Ammon's horn (tissue), 1 donor: Measurements from ENCODE around the gene GGA3.
"Not testable (repeated sequence)": the region's sequence is repeated elsewhere in the genome, so short reads cannot be mapped to it uniquely, and the experiment has no call there.

Experiments
- DNase-seq: peaks from one replicate; pipeline ENCODE4 v3.0.0-alpha.2; 2016; ENCODE audit warnings: low spot score

The GGA3 gene

DNA sequence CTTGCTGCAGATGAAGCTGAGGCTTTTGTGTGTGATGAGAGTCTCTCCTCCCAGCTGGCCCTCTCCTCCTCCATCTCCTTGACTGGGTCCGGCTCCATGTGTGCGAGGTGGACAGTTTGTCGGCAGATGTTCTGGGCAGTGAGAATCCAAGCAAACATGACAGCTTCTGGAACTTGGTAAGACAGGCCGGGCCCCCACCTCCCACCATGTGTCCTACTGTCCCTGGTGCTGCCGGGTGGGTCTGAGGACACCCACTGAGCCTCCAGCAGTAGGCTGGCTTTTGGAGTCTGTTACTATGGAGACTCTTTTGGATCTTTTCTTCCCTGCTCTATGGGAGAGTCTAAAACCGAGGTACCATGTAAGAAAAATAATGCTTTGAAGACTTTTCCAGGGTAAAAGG is 43.3 kb downstream of the GGA3 start:
- DNase-seq = no peak

DNA sequence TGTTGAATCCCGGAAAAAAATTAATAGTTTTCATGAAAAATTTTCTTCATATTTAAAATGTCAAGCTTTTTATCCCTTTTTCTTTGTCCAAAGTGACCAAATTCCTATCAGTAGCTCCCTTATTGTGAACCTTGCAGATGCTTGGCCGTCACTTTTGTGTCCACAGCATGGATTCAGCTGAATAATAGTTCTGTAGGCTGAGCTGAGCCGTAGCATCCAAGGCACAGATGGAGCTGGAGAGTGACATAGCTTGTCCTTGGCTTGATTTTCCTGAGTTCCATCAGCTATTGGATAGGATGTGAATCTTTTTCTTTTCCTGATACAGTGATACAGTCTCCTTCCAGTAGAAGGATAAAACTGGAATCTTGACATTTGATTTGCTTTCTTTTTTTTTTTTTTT is 52.3 kb downstream of the GGA3 start:
- DNase-seq = peak; percentile 56

DNA sequence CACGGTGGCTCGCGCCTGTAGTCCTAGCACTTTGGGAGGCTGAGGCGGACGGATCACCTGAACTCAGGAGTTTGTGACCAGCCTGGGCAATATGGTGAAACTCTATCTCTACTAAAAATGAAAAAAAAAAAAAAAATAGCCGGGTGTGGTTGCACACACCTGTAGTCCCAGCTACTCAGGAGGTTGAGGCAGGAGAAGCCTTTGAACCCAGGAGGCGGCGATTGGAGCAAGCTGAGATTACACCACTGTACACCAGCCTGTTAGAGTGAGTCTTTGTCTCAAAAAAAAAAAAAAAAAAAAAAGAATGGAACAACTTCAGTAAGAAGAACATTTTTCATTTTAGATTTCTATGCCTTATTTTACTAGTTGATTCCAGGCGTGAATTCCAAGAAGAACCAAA is 53.2 kb downstream of the GGA3 start:
- no peak for DNase-seq

DNA sequence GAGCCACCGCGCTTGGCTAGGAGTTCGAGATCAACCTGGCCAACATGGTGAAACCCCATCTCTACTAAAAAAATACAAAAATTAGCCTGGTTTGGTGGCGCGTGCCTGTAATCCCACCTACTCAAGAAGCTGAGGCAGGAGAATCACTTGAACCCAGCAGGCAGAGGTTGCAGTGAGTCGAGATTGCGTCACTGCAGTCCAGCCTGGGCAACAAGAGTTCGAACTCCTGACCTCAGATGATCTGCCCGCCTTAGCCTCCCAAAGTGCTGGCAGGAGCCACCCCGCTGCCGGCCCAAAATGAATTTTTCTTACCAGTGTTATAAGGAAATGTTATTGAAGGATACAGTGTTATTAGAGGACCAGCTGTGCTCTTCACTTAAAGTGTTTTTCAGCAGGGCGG is 53.6 kb downstream of the GGA3 start:
- DNase-seq = no peak

DNA sequence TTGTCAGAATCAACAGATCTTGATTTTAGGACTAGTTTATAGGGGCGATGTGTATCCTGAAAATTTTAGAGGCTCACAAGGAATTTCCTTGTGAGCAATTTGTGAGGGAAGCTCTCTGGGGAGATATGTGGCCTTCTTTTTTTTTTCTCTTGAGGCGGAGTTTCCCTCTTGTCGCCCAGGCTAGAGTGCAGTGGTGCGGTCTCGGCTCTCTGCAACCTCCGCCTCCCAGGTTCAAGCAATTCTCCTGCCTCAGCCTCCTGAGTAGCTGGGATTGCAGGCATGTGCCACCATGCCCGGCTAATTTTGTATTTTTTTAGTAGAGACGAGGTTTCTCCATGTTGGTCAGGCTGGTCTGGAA is 54.4 kb downstream of the GGA3 start:
- not testable (repeated sequence) for DNase-seq

DNA sequence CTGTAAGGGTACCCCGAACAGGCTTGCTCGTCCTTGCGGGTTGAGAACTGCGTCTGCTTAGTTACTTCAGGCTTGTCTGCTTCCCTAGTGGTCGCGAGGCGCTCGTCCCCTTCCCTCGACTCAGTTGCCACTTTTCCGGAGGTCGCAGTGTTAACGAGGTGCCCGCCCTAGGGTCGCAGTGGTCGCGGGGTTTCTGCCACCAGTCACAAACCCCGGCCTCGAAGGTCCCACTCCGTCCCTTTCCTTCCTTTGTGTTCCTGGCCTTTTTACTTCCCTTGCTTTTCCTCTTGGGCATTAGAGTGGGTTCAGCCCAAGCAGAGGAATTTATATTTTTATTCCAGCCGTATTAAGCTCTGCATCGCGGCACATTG is 55.6 kb downstream of the GGA3 start:
- DNase-seq = no peak

DNA sequence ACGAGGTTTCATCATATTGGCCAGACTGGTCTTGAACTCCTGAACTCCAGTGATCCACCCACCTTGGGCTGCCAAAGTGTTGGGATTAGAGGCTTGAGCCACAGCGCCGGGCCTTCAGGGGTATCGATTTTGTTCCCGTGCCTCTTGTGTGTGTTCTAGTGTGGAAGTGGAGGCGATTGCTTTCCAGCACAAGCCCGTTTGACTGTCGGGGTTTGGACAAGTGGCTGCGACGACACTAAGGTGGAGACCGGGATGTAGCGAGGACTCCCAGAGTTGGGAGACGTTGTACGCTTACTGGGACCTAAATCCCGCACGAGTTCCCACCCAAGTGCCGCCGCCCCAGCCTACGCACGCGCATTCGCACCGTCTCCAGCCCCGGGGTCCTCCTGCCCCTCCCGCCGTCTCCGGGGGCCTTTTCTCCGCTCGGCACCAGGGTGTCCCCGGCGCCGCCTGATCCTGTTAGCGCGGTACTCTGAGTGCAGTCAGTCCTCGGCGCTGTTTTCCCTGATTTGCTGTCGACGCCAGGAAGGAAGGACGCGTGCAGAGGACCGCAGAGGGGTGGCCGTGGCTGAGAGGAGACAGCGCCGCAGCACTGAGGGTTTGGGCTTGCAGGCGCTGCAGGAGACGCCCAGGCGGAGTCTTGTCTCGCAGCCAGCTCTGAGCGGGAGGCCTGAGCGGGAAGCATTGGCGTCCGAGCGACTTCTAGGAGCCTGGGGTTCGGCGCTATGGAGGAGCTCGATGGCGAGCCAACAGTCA is 56.2 kb downstream of the GGA3 start, which contains the start of gene NUP85:
NUP85 (plus strand) TSS at position 643 of the 756 bp plus-strand sequence; CDS start at position 726, 83 bp downstream.
- DNase-seq = peak; percentile 94

DNA sequence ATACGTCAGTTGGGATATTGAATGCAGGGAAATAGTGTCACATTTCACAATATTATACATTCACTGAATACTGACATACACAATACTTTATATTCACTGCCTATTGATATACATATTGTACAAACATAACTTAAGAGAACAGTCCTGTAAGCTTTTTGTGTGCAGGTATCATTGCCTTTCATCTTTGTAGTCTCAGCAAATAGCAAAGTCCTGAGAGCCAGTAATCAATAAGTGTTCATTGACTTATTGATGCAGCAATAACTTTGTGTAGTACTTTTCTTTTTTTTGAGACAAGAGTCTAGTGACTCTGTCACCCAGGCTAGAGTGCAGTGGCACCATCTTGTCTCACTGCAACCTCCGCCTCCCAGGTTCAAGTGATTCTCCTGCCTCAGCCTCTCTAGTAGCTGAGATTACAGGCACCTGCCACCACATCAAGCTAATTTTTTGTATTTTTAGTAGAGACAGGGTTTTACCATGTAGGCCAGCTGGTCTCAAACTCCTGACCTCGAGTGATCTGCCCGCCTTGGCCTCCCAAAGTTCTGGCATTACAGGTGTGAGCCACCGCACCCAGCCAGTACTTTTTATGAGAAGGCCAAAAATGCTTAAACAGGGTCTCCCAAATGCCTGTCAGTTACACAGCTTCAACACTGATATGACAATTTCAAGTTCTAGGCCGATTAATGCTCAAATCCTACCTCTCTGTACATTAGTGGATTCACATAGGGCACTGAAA is 61.4 kb downstream of the GGA3 start:
- DNase-seq = no peak

DNA sequence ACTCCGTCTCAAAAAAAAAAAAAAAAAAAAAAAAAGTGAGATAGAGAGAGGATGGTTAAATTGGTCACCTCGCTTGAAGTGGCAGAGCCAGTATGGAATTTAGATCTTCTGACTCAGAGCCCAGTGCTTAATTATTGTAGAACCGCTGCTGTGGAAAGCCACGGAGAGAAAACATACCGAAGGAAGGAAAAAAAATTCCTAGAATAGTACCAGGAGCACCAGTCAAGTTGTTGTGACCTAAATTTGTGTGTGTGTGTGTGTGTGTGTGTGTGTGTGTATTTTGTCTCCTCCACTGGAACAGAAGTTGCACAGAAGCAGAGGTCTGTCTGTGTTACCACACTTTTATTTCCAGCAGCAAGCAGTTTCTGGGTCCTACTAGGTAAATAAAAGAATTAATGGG is 66.5 kb downstream of the GGA3 start:
- no peak for DNase-seq

DNA sequence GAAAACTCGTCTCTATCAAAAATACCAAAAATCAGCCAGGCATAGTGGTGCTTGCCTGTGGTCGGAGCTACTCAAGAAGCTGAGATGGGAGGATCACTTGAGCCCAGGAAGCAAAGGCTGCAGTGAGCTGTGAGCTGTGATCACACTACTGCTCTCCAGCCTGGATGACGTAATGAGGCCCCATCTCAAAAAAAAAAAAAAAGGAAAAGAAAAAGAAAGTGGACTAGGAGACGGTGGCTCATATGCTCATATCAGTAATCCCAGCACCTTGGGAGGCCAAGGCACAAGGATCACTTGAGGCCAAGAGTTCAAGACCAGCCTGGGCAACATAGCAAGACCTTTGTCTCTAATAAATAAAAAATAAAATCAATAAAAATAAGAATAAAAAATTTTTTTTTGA is 69.8 kb downstream of the GGA3 start:
- DNase-seq = no peak

DNA sequence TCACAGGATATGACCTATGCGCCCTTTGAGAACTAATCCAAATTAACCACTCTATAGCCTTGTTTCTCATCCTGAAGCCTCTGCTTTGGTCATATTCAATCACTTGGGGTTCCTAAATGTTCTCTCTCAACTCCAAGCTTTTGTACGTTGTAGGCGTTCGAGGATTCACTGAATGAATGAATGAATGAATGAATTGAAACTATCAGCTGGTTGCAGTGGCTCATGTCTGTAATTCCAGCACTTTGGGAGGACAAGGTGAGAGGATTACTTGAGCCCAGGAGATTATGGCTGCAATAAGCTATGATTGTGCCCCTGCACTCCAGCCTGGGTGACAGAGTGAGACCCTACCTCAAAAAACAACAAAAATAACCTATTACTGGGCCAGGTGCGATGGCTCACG is 72.8 kb downstream of the GGA3 start:
- DNase-seq = no peak
